ENCODE results near the gene TRIAP1. TPM values are rescaled to one million over a fixed set of nuclear protein-coding genes. Genes with fewer than 3 reads are reported as not detected.

Gene TRIAP1
- total RNA-seq, 1 donor from 2014 or later: 12.1 TPM

GRCh38 chr12:120472521-120472920, 26.3 kb upstream of the TRIAP1 start:
- H3K9me3 ChIP-seq: no peaks in the 10 kb centered on the region
- H3K36me3 ChIP-seq: no peaks in the 10 kb centered on the region
- H3K4me1 ChIP-seq: peaks cover 8 to 19% of the 10 kb centered on the region in 2 donors
- H3K4me3 ChIP-seq: no peak overlapping the region
- intact Hi-C loops (cut with DNase I): no loop called here
- no peak for TF ChIP-seq CTCF (IDR thresholded peaks at IDR 0.05)
- no peak overlapping the region for H3K27ac ChIP-seq
- DNase-seq (ENCODE audit: low spot score in 2 of 2): no peak
- H3K27me3 ChIP-seq: no peaks in the 10 kb centered on the region

GRCh38 chr12:120470150-120470784, 24.1 kb upstream of the TRIAP1 start:
- Histone ChIP-seq H3K4me3 (peak overlapping the region; percentile 97 to 99), H3K4me1 (peaks cover 8 to 32% of the 10 kb centered on the region in 2 donors), H3K27ac (peak overlapping the region; percentile 94), H3K27me3 (no peaks in the 10 kb centered on the region), H3K36me3 (peaks cover 3 to 8% of the 10 kb centered on the region in 2 donors), H3K9me3 (no peaks in the 10 kb centered on the region)
- intact Hi-C loops (cut with DNase I): no loop called here
- no peak for TF ChIP-seq CTCF (IDR thresholded peaks at IDR 0.05)
- no peak for DNase-seq (ENCODE audit: low spot score in 2 of 2)

GRCh38 chr12:120469450-120470149, 23.4 kb upstream of the TRIAP1 start, which contains the start of gene SRSF9:
Gene SRSF9 (minus strand): TSS chr12:120469748. CDS start chr12:120469609, 139 bp downstream.
- peak within 1 kb of the TSS; percentile 97 to 99 for H3K4me3 ChIP-seq
- TF ChIP-seq CTCF (IDR thresholded peaks at IDR 0.05): peak; percentile 92 to 96 (median 93)
- DNase-seq (ENCODE audit: low spot score in 2 of 2): peak; percentile 85 to 98
- H3K4me1 ChIP-seq: peaks cover 8 to 32% of the 10 kb centered on the region in 2 donors
- no peaks in the 10 kb centered on the region for H3K27me3 ChIP-seq
- peak within 1 kb of the TSS; percentile 94 for H3K27ac ChIP-seq
- intact Hi-C loops (cut with DNase I): loop anchor here (1.0 to 2.0 kb wide), 2 partner anchors 23 to 27 kb away; partner anchors contain the start of genes DYNLL1, GATC and TRIAP1
- H3K36me3 ChIP-seq: peaks cover 10 to 15% of the 10 kb centered on the region in 2 donors
- no peaks in the 10 kb centered on the region for H3K9me3 ChIP-seq

- peak in 1 of 2 donors; percentile 69 for DNase-seq (ENCODE audit: low spot score in 2 of 2)
- peaks cover 8 to 32% of the 10 kb centered on the region in 2 donors for H3K4me1 ChIP-seq
- H3K36me3 ChIP-seq: peaks cover 17 to 22% of the 10 kb centered on the region in 2 donors
- H3K9me3 ChIP-seq: no peaks in the 10 kb centered on the region
- H3K4me3 ChIP-seq: peak overlapping the region; percentile 97 to 99
- TF ChIP-seq CTCF (IDR thresholded peaks at IDR 0.05): no peak
- H3K27me3 ChIP-seq: no peaks in the 10 kb centered on the region
- H3K27ac ChIP-seq: peak overlapping the region; percentile 94
- intact Hi-C loops (cut with DNase I): loop anchor here (1.0 to 2.0 kb wide), 2 partner anchors 22 to 27 kb away; partner anchors contain the start of genes DYNLL1, GATC and TRIAP1
Measured at GRCh38 chr12:120468821-120469449, 22.8 kb upstream of the TRIAP1 start.

- Histone ChIP-seq H3K9me3 (no peaks in the 10 kb centered on the region), H3K36me3 (peaks cover 22 to 27% of the 10 kb centered on the region in 2 donors), H3K27ac (peak overlapping the region; percentile 94), H3K4me3 (peak overlapping the region; percentile 97 to 99), H3K4me1 (peaks cover 8 to 32% of the 10 kb centered on the region in 2 donors), H3K27me3 (no peaks in the 10 kb centered on the region)
- intact Hi-C loops (cut with DNase I): loop anchor here (2.0 kb wide), 1 partner anchor 22 kb away; the partner anchor contains the start of genes GATC and TRIAP1
- DNase-seq (ENCODE audit: low spot score in 2 of 2): peak in 1 of 2 donors; percentile 69
- TF ChIP-seq CTCF (IDR thresholded peaks at IDR 0.05): no peak
Measured at GRCh38 chr12:120468325-120468820, 22.2 kb upstream of the TRIAP1 start.
